ENCODE results near the gene HADHA. TPM values are rescaled to one million over a fixed set of nuclear protein-coding genes. Genes with fewer than 3 reads are reported as not detected.
A peak's percentile ranks its signal among the peaks of the same experiment; 100 is the strongest.

The HADHA gene
- total and polyA plus RNA-seq, 2 donors (not counting 3 experiments of a cell fraction or from before 2014, with no cell fraction given) = 79.4 to 158 TPM

GRCh38 chr2:26144031-26144430 is 100.4 kb downstream of the HADHA start:
- intact Hi-C loops (cut with micrococcal nuclease) = no loop called here
- Histone ChIP-seq H3K4me1 (ENCODE audit: control insufficient read depth, extremely low read depth, insufficient read depth, low read length) (peaks cover 11% of the 10 kb centered on the region), H3K27me3 (ENCODE audit: control insufficient read depth in 2 of 2, insufficient read depth in 2 of 2, low read length in 2 of 2) (no peaks in the 10 kb centered on the region), H3K27ac (ENCODE audit: insufficient read depth, low read depth, low read length) (no peak overlapping the region), H3K79me2 (ENCODE audit: control insufficient read depth, insufficient read depth, low read length) (no peaks in the 10 kb centered on the region), H3K9me3 (replicated peaks; ENCODE audit: control insufficient read depth, insufficient read depth, low read length) (no peaks in the 10 kb centered on the region), H3K4me3 (replicated peaks in 1 of 3; ENCODE audit: insufficient read depth in 1 of 3, low read depth in 1 of 3, low read length in 3 of 3) (no peak overlapping the region), H4K20me1 (replicated peaks; ENCODE audit: control insufficient read depth, extremely low read depth, insufficient read depth, low read length) (no peaks in the 10 kb centered on the region), H3K9ac (replicated peaks; ENCODE audit: extremely low read depth, insufficient read depth, low read length) (no peak overlapping the region), H3K4me2 (ENCODE audit: insufficient read depth, low read length) (no peak overlapping the region), H3K36me3 (ENCODE audit: control insufficient read depth in 2 of 2, extremely low read depth in 1 of 2, insufficient read depth in 2 of 2, low read length in 2 of 2) (no peaks in the 10 kb centered on the region), H3K9me1 (replicated peaks; ENCODE audit: control insufficient read depth, extremely low read depth, insufficient read depth, low read length) (no peaks in the 10 kb centered on the region), H2AFZ (ENCODE audit: low read depth, low read length) (no peak overlapping the region)
- dilution Hi-C loops (cut with MboI; ENCODE audit: extremely low pct_ligation_motif_present, low sequenced_read_pairs) = no loop called here
- DNase-seq (ENCODE audit: low read depth, low spot score) (no peak), FAIRE-seq (peak; percentile 49)
- CTCF ChIA-PET = interaction anchor here (1.6 to 2.9 kb wide), 7 partner anchors 10 to 193 kb away, joined by 4 to 35 read pairs (median 10); no protein-coding TSS in a partner anchor
- no TSS peak for BruUV-seq (replicated peaks)
- POLR2A ChIA-PET = no interaction called here
- TF ChIP-seq POLR2A (IDR thresholded peaks at IDR 0.05; ENCODE audit: low read depth, low read length) = no peak
- TF ChIP-seq FOS (IDR thresholded peaks at IDR 0.05; ENCODE audit: borderline replicate concordance, insufficient read depth, low read length) = no peak
- no peak for TF ChIP-seq GATA2 (IDR thresholded peaks at IDR 0.05; ENCODE audit: insufficient read depth, insufficient read length, low read depth, low read length)
- no peak for TF ChIP-seq CTCF (IDR thresholded peaks at IDR 0.05; ENCODE audit: extremely low read depth in 1 of 2, insufficient read depth in 1 of 2, low read depth in 1 of 2, low read length in 2 of 2)

DNA sequence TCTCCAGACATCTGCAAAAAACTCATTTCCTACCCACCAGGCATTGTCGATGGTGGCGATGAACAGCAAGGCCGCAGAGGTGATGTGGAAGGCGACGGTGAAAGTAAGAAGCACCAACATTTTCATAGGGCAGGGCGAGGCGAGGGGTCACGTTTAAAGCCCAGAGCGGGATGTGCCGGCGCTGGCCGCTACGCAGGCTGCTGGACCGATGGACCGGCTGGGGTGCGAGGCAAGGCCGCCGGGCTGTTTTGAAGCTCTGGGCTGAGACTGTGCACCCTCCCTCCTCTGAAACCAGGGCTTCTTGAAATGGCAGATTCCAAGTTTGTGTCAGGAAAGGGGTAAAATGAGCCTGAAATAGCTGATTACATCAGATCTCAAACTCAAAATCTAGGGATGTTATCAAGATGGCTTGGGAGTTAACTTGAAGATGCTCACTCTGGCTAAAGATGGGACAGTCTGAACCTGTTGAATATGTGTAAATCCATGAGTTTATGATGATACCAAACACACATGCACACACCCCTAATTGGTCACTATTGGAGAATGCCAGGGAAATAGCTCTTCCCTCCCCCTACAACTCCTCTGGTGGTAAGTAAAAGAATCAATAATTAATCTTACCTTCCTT is 103.2 kb downstream of the HADHA start:
- Histone ChIP-seq H3K4me1 (ENCODE audit: control insufficient read depth, extremely low read depth, insufficient read depth, low read length) (peaks cover 11% of the 10 kb centered on the region), H3K79me2 (ENCODE audit: control insufficient read depth, insufficient read depth, low read length) (no peaks in the 10 kb centered on the region), H3K9me1 (replicated peaks; ENCODE audit: control insufficient read depth, extremely low read depth, insufficient read depth, low read length) (no peaks in the 10 kb centered on the region), H3K9me3 (replicated peaks; ENCODE audit: control insufficient read depth, insufficient read depth, low read length) (no peaks in the 10 kb centered on the region), H4K20me1 (replicated peaks; ENCODE audit: control insufficient read depth, extremely low read depth, insufficient read depth, low read length) (no peaks in the 10 kb centered on the region), H2AFZ (ENCODE audit: low read depth, low read length) (no peak overlapping the region), H3K9ac (replicated peaks; ENCODE audit: extremely low read depth, insufficient read depth, low read length) (no peak overlapping the region), H3K36me3 (ENCODE audit: control insufficient read depth in 2 of 2, extremely low read depth in 1 of 2, insufficient read depth in 2 of 2, low read length in 2 of 2) (no peaks in the 10 kb centered on the region), H3K27me3 (ENCODE audit: control insufficient read depth in 2 of 2, insufficient read depth in 2 of 2, low read length in 2 of 2) (no peaks in the 10 kb centered on the region), H3K4me2 (ENCODE audit: insufficient read depth, low read length) (no peak overlapping the region), H3K4me3 (replicated peaks in 1 of 3; ENCODE audit: insufficient read depth in 1 of 3, low read depth in 1 of 3, low read length in 3 of 3) (no peak overlapping the region), H3K27ac (ENCODE audit: insufficient read depth, low read depth, low read length) (no peak overlapping the region)
- no peak for DNase-seq (ENCODE audit: low read depth, low spot score)
- intact Hi-C loops (cut with micrococcal nuclease) (no loop called here), dilution Hi-C loops (cut with MboI; ENCODE audit: extremely low pct_ligation_motif_present, low sequenced_read_pairs) (no loop called here)
- no TSS peak for BruUV-seq (replicated peaks)
- no peak for TF ChIP-seq CTCF (IDR thresholded peaks at IDR 0.05; ENCODE audit: extremely low read depth in 1 of 2, insufficient read depth in 1 of 2, low read depth in 1 of 2, low read length in 2 of 2)
- no peak for TF ChIP-seq GATA2 (IDR thresholded peaks at IDR 0.05; ENCODE audit: insufficient read depth, insufficient read length, low read depth, low read length)
- TF ChIP-seq MYC (IDR thresholded peaks at IDR 0.05; ENCODE audit: low read depth, low read length) = no peak
- TF ChIP-seq POLR2A (IDR thresholded peaks at IDR 0.05; ENCODE audit: low read depth, low read length) = no peak
- no peak for TF ChIP-seq MAX (IDR thresholded peaks at IDR 0.05; ENCODE audit: insufficient read depth, insufficient read length)
- TF ChIP-seq FOS (IDR thresholded peaks at IDR 0.05; ENCODE audit: borderline replicate concordance, insufficient read depth, low read length) = no peak
- TF ChIP-seq JUN (IDR thresholded peaks at IDR 0.05; ENCODE audit: borderline replicate concordance, insufficient read depth, insufficient read length, low read depth) = no peak
- no peak for TF ChIP-seq EZH2 (IDR thresholded peaks at IDR 0.05; ENCODE audit: borderline replicate concordance, low read depth, low read length, severe bottlenecking)
- TF ChIP-seq POLR2AphosphoS5 (IDR thresholded peaks at IDR 0.05; ENCODE audit: insufficient read depth, low read depth, low read length) = no peak
- FAIRE-seq = no peak
- POLR2A ChIA-PET = no interaction called here
- CTCF ChIA-PET = interaction anchor here (1.0 to 4.1 kb wide), 2 partner anchors 35 to 149 kb away, joined by 3 to 16 read pairs; no protein-coding TSS in a partner anchor
